HFFc6 (cell line): Measurements from ENCODE around the gene HELZ. TPM values are rescaled to one million over a fixed set of nuclear protein-coding genes. Genes with fewer than 3 reads are reported as not detected.

Experiments
- DNase-seq: peaks from one replicate; pipeline ENCODE4 v3.0.0-alpha.2; 2018
- H3K27ac Mint-ChIP-seq: 2 replicates; pipeline ENCODE4 v1.8.0; 2020; ENCODE audit warnings: mild to moderate bottlenecking, mixed read lengths
- H3K27me3 Mint-ChIP-seq: 2 replicates; pipeline ENCODE4 v1.8.0; 2021; ENCODE audit warnings: mild to moderate bottlenecking, moderate library complexity, mixed read lengths; ENCODE audit not compliant: insufficient read depth
- H3K36me3 Mint-ChIP-seq: 2 replicates; pipeline ENCODE4 v1.8.0; 2021; ENCODE audit warnings: low read depth, mixed read lengths
- H3K4me1 Mint-ChIP-seq: 2 replicates; pipeline ENCODE4 v1.8.0; 2020; ENCODE audit warnings: low read depth, mixed read lengths
- H3K4me3 Mint-ChIP-seq: 2 replicates; pipeline ENCODE4 v1.8.0; 2020; ENCODE audit warnings: mild to moderate bottlenecking, moderate library complexity, mixed read lengths
- H3K9me3 Mint-ChIP-seq: 2 replicates; pipeline ENCODE4 v1.8.0; 2020; ENCODE audit warnings: mild to moderate bottlenecking, mixed read lengths
- CTCF ChIP-seq: fragments of 200-600 bp; sonication (generic); IDR thresholded peaks from 2 replicates; pipeline ENCODE4 v1.5.0; 2021; ENCODE audit warnings: antibody characterized with exemption, mild to moderate bottlenecking
- total RNA-seq, 6 experiments: library from RNA; stranded (reverse); fragmentation: NEBNext Ultra II Directional; extraction: Animal tissue kit (Norgen Biotek cat#: 25700); gene quantifications; 2 replicates in 1 of 6; 3 replicates in 5 of 6; pipeline ENCODE4 v1.2.3, GENCODE V29; 2021

HELZ gene
- total RNA-seq, 6 experiments from 2014 or later, result 36.0 to 46.2 (median 38.4) TPM

GRCh38 chr17:67051155-67051538 lies 193.8 kb downstream of the HELZ start:
- Mint-ChIP-seq H3K4me3 (no peak overlapping the region), H3K27me3 (peaks cover 20% of the 10 kb centered on the region), H3K27ac (no peak overlapping the region), H3K4me1 (no peaks in the 10 kb centered on the region), H3K36me3 (peaks cover 14% of the 10 kb centered on the region), H3K9me3 (peaks cover 30% of the 10 kb centered on the region)
- no peak for DNase-seq
- TF ChIP-seq CTCF, result no peak

- H3K4me1 Mint-ChIP-seq, result no peaks in the 10 kb centered on the region
- peaks cover 23% of the 10 kb centered on the region for H3K27me3 Mint-ChIP-seq
- no peak for TF ChIP-seq CTCF
- no peak for DNase-seq
- H3K4me3 Mint-ChIP-seq, result no peak overlapping the region
- H3K27ac Mint-ChIP-seq, result no peak overlapping the region
- H3K36me3 Mint-ChIP-seq, result peaks cover 14% of the 10 kb centered on the region
- peaks cover 30% of the 10 kb centered on the region for H3K9me3 Mint-ChIP-seq
Measured at GRCh38 chr17:67050471-67051154, 194.4 kb downstream of the HELZ start.

- no peak for TF ChIP-seq CTCF
- Mint-ChIP-seq H3K27me3 (peaks cover 26% of the 10 kb centered on the region), H3K9me3 (peaks cover 30% of the 10 kb centered on the region), H3K36me3 (peaks cover 14% of the 10 kb centered on the region), H3K4me1 (no peaks in the 10 kb centered on the region), H3K27ac (no peak overlapping the region), H3K4me3 (no peak overlapping the region)
- DNase-seq, result no peak
Measured at GRCh38 chr17:67050066-67050465, 194.9 kb downstream of the HELZ start.

- DNase-seq, result no peak
Measured at GRCh38 chr17:67049025-67049739, 195.8 kb downstream of the HELZ start.

GRCh38 chr17:67047382-67047781 lies 197.6 kb downstream of the HELZ start:
- Mint-ChIP-seq H3K27ac (no peak overlapping the region), H3K4me1 (no peaks in the 10 kb centered on the region), H3K36me3 (peaks cover 14% of the 10 kb centered on the region), H3K27me3 (peaks cover 31% of the 10 kb centered on the region), H3K9me3 (peaks cover 30% of the 10 kb centered on the region), H3K4me3 (no peak overlapping the region)
- TF ChIP-seq CTCF, result no peak
- no peak for DNase-seq

More at GRCh38 chr17:67049025-67049739, 195.8 kb downstream of the HELZ start:
- no peaks in the 10 kb centered on the region for H3K4me1 Mint-ChIP-seq
- no peak overlapping the region for H3K4me3 Mint-ChIP-seq
- peaks cover 30% of the 10 kb centered on the region for H3K9me3 Mint-ChIP-seq
- peaks cover 14% of the 10 kb centered on the region for H3K36me3 Mint-ChIP-seq
- peaks cover 24% of the 10 kb centered on the region for H3K27me3 Mint-ChIP-seq
- H3K27ac Mint-ChIP-seq, result no peak overlapping the region
- no peak for TF ChIP-seq CTCF
